HG02938 (cell line): Measurements from ENCODE around the gene MDM4.

Source experiments
- ATAC-seq: cut with Tn5 transposase; IDR thresholded peaks from one replicate; pipeline ENCODE4 v1.9.1; 2021; ENCODE audit warnings: mild to moderate bottlenecking, moderate library complexity; ENCODE audit not compliant: unreplicated experiment

MDM4 gene

DNA sequence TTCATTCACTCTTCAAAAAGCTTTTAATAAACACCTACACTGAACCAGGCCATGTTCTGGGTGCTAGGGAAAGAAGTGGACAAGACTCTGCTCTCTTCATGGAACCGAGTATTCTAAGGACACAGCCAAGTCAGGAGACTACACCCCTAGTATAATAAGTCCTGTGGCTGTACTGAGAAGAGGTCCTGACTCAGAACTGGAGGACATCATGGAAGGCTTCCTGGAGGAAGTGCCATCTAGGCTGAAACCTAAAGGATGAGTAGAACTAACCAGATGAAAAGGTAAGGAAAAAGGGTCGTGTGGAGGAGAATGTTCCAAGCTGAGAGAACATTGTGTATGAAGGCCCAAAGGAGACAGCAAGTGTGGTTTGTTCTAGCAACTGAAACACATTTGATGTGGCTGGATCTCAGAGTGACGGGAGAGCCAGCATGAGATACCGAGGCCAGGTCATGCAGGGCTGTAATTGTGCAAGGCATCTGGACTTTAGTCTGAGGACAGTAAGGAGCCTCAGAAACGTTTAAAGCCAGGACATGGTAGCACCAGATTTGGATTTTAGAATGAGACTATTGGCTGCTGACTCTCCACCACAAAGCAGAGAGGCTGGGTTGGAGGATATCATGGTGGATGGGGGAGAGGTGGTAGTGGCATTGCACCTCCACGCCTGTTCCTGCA, 86.8 kb downstream of the MDM4 start:
- no peak for ATAC-seq

DNA sequence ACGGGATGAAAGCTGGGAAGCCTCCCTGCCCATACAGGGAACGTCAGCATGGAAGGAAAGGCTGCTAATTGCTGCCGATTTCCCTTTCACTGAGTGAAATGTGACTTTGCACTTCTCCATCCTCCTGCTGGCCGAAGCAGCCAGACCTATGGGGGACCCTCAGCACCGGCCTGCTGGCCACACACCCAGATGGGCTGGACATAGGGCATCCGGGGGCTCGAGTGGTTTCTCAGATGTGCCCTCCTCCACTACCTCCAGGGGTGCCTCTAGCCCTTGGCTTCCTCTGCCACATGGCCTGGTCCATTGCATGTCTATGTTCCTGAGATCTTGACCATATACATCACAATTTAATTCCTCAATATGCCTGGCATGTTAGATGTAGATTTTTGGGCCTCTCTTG, 89.6 kb downstream of the MDM4 start:
- no peak for ATAC-seq
